ENCODE measurements around the gene CEBPB.

GRCh38 chr20:50222309-50223038 is 31.8 kb downstream of the CEBPB start:
- TF ChIP-seq POLR2A (IDR thresholded peaks at IDR 0.05; ENCODE audit: low read depth, low read length) (no peak), POLR2AphosphoS5 (IDR thresholded peaks at IDR 0.05; ENCODE audit: low read depth, low read length) (no peak), TAF1 (IDR thresholded peaks at IDR 0.05; ENCODE audit: borderline replicate concordance, low read depth, low read length) (no peak)

Measured in GM12892 (cell line).